OCI-LY1 (cell line): ENCODE results near the gene PSME4.

Experiments
- EZH2 ChIP-seq: fragments of 200-600 bp; sonication (generic), shearing (Covaris generic); IDR thresholded peaks from 2 replicates; pipeline ENCODE4 v1.8.0; 2017; ENCODE audit warnings: borderline replicate concordance, mixed run types, mild to moderate bottlenecking, antibody characterized with exemption, low read length, moderate library complexity, mixed read lengths
- TF ChIP-seq, protein P1 (sequence below): fragments of 200-600 bp; sonication (generic), shearing (Covaris generic); IDR thresholded peaks from 2 replicates; pipeline ENCODE4 v1.5.1; 2017; ENCODE audit warnings: mild to moderate bottlenecking, antibody characterized with exemption, low read length, moderate library complexity, mixed read lengths

DNA sequence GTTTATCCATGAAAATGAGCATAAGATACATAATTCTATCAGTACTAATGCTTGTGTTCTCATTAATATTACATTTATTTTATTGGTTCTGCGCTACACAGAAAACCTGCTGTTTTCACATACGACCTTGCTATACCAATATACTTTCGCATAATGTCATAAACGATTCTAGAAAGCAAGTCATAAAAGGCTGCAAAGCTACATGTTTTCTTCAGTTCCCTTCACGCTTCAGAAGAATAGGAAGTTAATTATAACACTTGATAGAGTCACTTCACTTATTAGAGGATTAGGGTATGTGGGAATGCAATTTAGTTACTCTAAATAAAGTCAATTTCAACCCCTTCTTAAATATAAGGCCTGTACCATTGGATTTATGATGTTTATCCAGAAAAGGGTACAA is 29.0 kb downstream of the PSME4 start:
- TF ChIP-seq, protein P1, sequence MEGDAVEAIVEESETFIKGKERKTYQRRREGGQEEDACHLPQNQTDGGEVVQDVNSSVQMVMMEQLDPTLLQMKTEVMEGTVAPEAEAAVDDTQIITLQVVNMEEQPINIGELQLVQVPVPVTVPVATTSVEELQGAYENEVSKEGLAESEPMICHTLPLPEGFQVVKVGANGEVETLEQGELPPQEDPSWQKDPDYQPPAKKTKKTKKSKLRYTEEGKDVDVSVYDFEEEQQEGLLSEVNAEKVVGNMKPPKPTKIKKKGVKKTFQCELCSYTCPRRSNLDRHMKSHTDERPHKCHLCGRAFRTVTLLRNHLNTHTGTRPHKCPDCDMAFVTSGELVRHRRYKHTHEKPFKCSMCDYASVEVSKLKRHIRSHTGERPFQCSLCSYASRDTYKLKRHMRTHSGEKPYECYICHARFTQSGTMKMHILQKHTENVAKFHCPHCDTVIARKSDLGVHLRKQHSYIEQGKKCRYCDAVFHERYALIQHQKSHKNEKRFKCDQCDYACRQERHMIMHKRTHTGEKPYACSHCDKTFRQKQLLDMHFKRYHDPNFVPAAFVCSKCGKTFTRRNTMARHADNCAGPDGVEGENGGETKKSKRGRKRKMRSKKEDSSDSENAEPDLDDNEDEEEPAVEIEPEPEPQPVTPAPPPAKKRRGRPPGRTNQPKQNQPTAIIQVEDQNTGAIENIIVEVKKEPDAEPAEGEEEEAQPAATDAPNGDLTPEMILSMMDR: no peak
- no peak for TF ChIP-seq EZH2
